Gastroesophageal sphincter (tissue), 4 donors: ENCODE data around the gene BIRC2. TPM values are rescaled to one million over a fixed set of nuclear protein-coding genes. Genes with fewer than 3 reads are reported as not detected.
A peak's percentile ranks its signal among the peaks of the same experiment; 100 is the strongest.

Experiments used
- ATAC-seq: fragments of 150-250 bp; one replicate; pipeline ENCODE4 v1.9.1; 2016; ENCODE audit warnings: mild to moderate bottlenecking, moderate library complexity
- H3K27ac ChIP-seq, 4 donors: fragments of 200-600 bp; sonication (generic) in 3 of 4; 1 replicate in 3 of 4; 2 replicates in 1 of 4; pipeline ENCODE4 v1.5.1; 2016 to 2019
- H3K27me3 ChIP-seq: fragments of 200-600 bp; sonication (generic); one replicate; pipeline ENCODE4 v1.5.1; 2019
- H3K36me3 ChIP-seq, 2 donors: fragments of 200-600 bp; sonication (generic); one replicate each; pipeline ENCODE4 v1.5.1; 2019; ENCODE audit warnings: control low read depth in 1 of 2
- H3K4me1 ChIP-seq, 3 donors: fragments of 200-600 bp; sonication (generic); 1 replicate in 2 of 3; 2 replicates in 1 of 3; pipeline ENCODE4 v1.5.1; 2016 to 2019; ENCODE audit warnings: control low read depth in 2 of 3
- H3K4me3 ChIP-seq, 2 donors: fragments of 200-600 bp; sonication (generic); one replicate each; pipeline ENCODE4 v1.5.1; 2019; ENCODE audit warnings: mild to moderate bottlenecking in 1 of 2, moderate library complexity in 1 of 2
- H3K9me3 ChIP-seq, 3 donors: fragments of 200-600 bp; sonication (generic); one replicate each; pipeline ENCODE4 v1.5.1; 2017 to 2019; ENCODE audit warnings: control low read depth in 2 of 3
- CTCF ChIP-seq, 4 experiments: fragments of 200-600 bp in 2 of 4; fragments of 450-650 bp in 2 of 4; sonication (generic) in 1 of 4; IDR thresholded peaks; one replicate each; pipeline ENCODE4 v1.5.1; 2017 to 2019; ENCODE audit warnings: antibody characterized with exemption in 4 of 4, mild to moderate bottlenecking in 2 of 4, moderate library complexity in 2 of 4
- EP300 ChIP-seq: sonication (generic); formaldehyde crosslinking; IDR thresholded peaks from one replicate; pipeline ENCODE4 v1.6.1; 2017; ENCODE audit warnings: antibody characterized with exemption, mild to moderate bottlenecking
- POLR2A ChIP-seq, 2 donors: fragments of 450-650 bp; IDR thresholded peaks; one replicate each; pipeline ENCODE4 v1.6.1; 2017; ENCODE audit warnings: antibody characterized with exemption in 2 of 2, mild to moderate bottlenecking in 2 of 2, moderate library complexity in 1 of 2
- POLR2AphosphoS5 ChIP-seq: sonication (generic); formaldehyde crosslinking; IDR thresholded peaks from one replicate; pipeline ENCODE4 v1.6.1; 2017; ENCODE audit warnings: antibody characterized with exemption
- WGBS, 2 donors: methylation state at CpG; one replicate each; pipeline ENCODE4 v1.1.5; 2018; ENCODE audit warnings: low coverage in 1 of 2; 5-methylcytosine and 5-hydroxymethylcytosine counted together
- total RNA-seq, 4 donors: library from RNA; depleted of rRNA; stranded (reverse); fragments of >200 nt; gene quantifications; one replicate each; pipeline ENCODE4 v1.1.0, GENCODE V29; 2016

BIRC2 gene
- total RNA-seq, 4 donors from 2014 or later: 22.4 to 58.2 (median 34.0) TPM

- no peaks in the 10 kb centered on the region for H3K36me3 ChIP-seq
- TF ChIP-seq EP300 (no peak), CTCF (IDR thresholded peaks at IDR 0.05) (no peak), POLR2AphosphoS5 (no peak), POLR2A (IDR thresholded peaks at IDR 0.05) (no peak)
- H3K9me3 ChIP-seq: no peaks in the 10 kb centered on the region
- H3K27ac ChIP-seq: peak overlapping the region; percentile 24 to 74 (median 68)
- 38 to 54% methylated on average over 2 to 4 of the region's 4 CpGs for WGBS, 2 donors
- no peak for ATAC-seq
- H3K4me1 ChIP-seq: peaks cover 0 to 50% (median 1%) of the 10 kb centered on the region in 3 donors
- H3K4me3 ChIP-seq: peak overlapping the region in 1 of 2 donors; percentile 24
- H3K27me3 ChIP-seq: no peaks in the 10 kb centered on the region
These were observed 33.6 kb upstream of the BIRC2 start for GRCh38 chr11:102313238-102313940.

DNA sequence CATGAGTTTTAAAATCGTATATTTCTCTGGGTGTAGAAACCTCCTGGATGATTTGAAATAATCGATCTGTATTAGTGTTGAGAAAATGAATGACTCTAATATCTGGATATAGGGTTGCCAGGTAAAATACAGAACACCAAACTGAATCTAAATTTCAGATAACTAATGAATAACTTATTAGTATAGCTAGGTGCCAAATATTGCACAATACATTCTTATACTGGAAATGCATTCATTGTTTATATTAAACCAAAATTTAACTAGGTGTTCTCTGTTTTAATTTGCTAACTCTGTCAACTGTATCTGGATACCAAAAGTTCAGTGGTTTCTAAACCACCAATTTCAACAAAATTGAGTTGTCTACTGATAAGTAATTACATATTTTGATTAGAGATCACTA, 32.2 kb upstream of the BIRC2 start:
- Histone ChIP-seq H3K4me1 (peaks cover 0 to 64% (median 3%) of the 10 kb centered on the region in 3 donors), H3K36me3 (no peaks in the 10 kb centered on the region)

GRCh38 chr11:102316346-102316904, 30.6 kb upstream of the BIRC2 start:
- no peaks in the 10 kb centered on the region for H3K36me3 ChIP-seq
- H3K27me3 ChIP-seq: no peaks in the 10 kb centered on the region
- peaks cover 0 to 81% (median 9%) of the 10 kb centered on the region in 3 donors for H3K4me1 ChIP-seq
- no peaks in the 10 kb centered on the region for H3K9me3 ChIP-seq
- WGBS, 2 donors: 55 to 66% methylated on average over 4 of the region's 4 CpGs
- no peak overlapping the region for H3K4me3 ChIP-seq
- H3K27ac ChIP-seq: peak overlapping the region in 3 of 4 donors; percentile 28 to 91 (median 86)
- no peak for TF ChIP-seq EP300
- TF ChIP-seq CTCF (IDR thresholded peaks at IDR 0.05): no peak
- no peak for TF ChIP-seq POLR2AphosphoS5
- no peak for TF ChIP-seq POLR2A (IDR thresholded peaks at IDR 0.05)
- no peak for ATAC-seq

More for the DNA sequence above, 32.2 kb upstream of the BIRC2 start:
- H3K9me3 ChIP-seq: no peaks in the 10 kb centered on the region
- H3K4me3 ChIP-seq: no peak overlapping the region
- no peak overlapping the region for H3K27ac ChIP-seq
- no peaks in the 10 kb centered on the region for H3K27me3 ChIP-seq
- ATAC-seq: no peak
- TF ChIP-seq EP300 (no peak), POLR2A (IDR thresholded peaks at IDR 0.05) (no peak), POLR2AphosphoS5 (no peak), CTCF (IDR thresholded peaks at IDR 0.05) (no peak)
- WGBS, 2 donors: 76 to 85% methylated on average over 2 of the region's 2 CpGs

DNA sequence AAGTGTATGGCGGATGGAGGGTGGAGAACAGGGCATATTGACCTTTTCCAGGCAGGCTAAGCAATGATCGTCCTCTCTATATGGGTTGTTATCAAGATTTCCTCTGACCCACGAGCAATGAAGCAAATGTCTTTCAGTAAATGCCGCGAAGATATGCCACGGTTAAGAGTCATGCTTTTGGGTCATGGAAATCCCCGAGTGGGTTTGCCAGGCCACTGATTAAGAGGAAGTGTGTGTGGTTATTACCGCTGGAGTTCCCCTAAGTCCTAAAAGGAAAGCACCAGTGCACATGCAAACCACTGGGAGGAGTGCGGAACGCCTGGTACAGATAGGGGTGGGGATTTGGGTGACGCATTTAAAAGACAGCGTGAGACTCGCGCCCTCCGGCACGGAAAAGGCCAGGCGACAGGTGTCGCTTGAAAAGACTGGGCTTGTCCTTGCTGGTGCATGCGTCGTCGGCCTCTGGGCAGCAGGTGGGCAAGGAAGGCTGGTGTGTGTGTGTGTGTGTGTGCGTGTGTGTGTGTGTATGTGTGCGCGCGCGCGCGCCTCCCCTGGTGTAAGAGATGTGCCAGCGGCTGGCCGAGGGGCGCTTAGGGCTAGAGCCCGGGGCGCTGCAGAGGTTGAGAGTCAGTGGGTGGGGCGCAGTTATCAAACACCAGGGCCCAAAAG, 29.8 kb upstream of the BIRC2 start, which contains the start of gene BIRC3:
BIRC3 (plus strand) TSS at position 386 of the 669 bp plus-strand sequence. CDS start 7,026 bp downstream, outside the sequence.
- H3K27ac ChIP-seq: peak within 1 kb of the TSS; percentile 45 to 91 (median 83)
- H3K4me1 ChIP-seq: peaks cover 0 to 84% (median 11%) of the 10 kb centered on the region in 3 donors
- peak; percentile 94 for ATAC-seq
- WGBS, 2 donors: 0% methylated on average over 13 to 20 of the region's 34 CpGs
- H3K36me3 ChIP-seq: no peaks in the 10 kb centered on the region
- peak in 1 of 2 donors; percentile 30 for TF ChIP-seq POLR2A (IDR thresholded peaks at IDR 0.05)
- TF ChIP-seq POLR2AphosphoS5: peak; percentile 80
- no peak for TF ChIP-seq EP300
- peak in 3 of 4 experiments; percentile 59 to 65 (median 62) for TF ChIP-seq CTCF (IDR thresholded peaks at IDR 0.05)
- no peaks in the 10 kb centered on the region for H3K9me3 ChIP-seq
- H3K27me3 ChIP-seq: no peaks in the 10 kb centered on the region
- peak within 1 kb of the TSS; percentile 67 to 71 for H3K4me3 ChIP-seq
